NCI-H748 (cell line): ENCODE data around the gene C10orf143.
"Not testable (repeated sequence)": the region's sequence is repeated elsewhere in the genome, so short reads cannot be mapped to it uniquely, and the experiment has no call there.

Experiments
- DNase-seq: peaks from one replicate; lab custom pipeline; 2025; ENCODE audit not compliant: unreplicated experiment; lab: John Stamatoyannopoulos, UW

Gene C10orf143

DNA sequence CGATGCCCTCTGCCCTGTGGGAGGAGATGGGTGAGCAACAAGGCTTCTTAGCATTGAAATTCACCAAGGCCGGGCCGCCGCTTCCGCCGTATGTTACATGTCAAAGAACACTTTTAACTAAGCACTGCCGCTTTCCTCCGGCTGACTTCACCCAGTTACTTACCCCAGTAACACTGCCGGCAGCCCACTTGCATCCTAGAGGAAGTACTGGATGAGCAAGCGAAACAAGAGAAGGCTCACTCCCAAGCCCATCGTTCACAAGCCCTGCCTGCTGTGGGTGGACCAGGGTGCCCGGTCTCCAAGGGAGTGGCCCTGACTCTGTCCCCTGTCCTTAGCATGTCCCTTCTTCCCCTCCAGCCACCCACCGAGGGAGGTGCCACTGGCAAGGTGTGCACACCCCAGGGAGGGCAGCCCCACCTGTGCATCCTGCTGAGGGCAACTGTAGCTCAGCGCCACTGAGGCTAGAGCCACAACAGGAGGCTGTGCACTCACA, 73.4 kb downstream of the C10orf143 start:
- DNase-seq = no peak

DNA sequence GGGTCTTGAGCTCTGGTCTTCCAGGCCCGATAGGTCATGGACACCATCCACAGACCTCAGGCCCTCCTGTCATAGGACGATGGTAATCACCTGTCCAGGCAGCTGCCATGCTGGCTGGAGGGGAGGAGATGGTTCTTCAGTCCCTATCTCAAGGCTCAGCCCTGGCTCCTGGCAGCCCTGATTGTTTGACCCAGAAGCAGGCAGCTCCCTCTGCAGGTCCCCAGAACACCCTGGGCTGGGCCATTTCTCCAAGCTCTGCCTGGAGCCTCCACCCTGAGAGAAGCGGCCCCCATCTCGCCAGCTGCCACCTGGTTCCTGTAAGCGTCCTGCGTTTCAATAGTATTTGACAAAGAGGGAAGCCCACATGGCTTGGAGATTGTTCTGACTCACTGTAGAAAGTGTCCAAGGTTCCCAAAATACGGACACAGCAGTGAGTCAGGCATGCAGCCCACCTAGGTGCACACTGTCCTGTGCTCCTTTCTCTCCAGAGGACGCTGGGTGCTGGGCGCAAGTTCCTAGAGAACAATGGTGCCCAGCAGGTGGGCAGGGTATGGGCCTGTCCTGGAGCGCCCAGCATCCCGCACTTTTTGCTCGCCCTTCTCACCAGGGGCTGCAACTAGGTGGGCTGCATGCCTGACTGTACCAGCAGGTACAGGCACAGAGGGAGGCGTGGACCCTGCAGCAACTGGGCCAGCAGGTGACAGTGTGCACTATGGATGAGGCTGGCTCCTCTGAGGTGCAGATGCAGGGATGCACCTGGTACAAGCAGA, 74.1 kb downstream of the C10orf143 start:
- DNase-seq = no peak

DNA sequence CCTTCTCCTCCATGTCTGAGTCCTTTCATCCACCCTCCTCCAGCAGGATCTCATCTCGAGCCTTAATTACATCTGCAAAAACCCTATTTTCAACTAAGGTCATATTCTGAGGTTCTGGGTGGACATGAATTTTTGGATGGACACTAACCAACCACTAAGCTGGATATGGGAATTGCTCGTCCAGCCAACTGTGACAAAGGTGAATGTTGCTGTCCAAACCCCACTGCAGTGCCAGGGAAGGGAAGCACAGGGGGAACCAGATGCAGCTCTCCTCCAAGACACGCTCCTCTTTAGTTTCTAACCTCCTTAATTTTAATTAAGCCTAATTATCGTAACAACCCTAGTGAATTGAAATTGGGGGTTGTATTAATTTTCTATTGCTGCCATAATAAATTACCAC, 81.4 kb downstream of the C10orf143 start:
- DNase-seq = no peak

DNA sequence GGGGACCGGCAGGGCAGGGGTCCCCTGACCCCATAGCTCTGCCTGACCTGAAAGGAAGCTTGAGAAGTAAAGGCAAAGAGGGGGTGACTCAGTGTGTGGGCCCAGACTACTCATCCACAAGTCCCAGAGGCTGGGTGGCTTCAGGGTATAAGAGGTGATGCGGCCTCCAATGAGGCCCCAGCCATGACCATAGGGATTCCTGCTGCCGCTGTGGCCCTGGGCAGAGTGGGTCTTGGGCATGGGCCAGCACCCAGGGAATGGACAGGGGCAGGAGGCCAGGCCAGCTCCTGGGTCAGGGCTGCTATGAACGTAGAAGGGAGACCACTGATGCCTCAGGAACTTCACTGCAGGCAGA, 82.2 kb downstream of the C10orf143 start:
- DNase-seq = no peak

DNA sequence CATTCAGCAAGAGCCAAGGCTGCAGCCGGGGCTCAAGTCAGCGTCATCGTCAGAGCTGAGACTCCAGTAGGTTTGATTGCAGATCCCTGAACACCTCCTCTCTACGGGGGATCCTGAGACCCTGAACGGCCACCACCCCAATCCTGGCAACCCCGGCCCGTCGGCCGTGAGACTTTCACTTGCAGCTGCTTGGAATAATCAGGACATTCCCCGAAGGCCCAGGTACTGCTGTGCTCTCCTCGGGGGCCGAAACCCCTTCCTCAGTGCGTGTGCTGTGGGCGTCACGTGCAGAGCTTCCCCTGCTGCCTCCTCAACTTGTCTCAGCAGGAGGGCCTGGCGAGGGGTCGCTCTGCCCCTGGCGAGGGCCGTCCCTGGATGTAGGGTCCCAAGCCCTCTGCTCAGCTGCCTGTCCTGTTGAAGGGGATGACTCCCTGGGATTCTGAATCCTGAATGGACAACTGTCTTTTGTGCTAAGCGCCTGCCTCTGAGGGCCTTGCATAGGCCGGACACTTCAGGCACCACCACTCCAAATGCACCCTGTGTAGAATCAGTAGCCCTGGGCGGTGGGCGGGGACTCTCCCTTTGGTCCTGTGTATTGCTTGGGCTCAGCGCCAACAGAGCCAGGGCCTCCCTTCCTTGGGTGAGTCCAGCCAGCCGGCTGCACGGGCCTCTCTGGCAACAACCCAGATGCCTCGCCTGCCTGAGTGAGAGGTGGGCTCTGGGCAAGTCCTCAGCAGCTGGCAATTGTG, 82.7 kb downstream of the C10orf143 start:
- DNase-seq = peak; percentile 57

DNA sequence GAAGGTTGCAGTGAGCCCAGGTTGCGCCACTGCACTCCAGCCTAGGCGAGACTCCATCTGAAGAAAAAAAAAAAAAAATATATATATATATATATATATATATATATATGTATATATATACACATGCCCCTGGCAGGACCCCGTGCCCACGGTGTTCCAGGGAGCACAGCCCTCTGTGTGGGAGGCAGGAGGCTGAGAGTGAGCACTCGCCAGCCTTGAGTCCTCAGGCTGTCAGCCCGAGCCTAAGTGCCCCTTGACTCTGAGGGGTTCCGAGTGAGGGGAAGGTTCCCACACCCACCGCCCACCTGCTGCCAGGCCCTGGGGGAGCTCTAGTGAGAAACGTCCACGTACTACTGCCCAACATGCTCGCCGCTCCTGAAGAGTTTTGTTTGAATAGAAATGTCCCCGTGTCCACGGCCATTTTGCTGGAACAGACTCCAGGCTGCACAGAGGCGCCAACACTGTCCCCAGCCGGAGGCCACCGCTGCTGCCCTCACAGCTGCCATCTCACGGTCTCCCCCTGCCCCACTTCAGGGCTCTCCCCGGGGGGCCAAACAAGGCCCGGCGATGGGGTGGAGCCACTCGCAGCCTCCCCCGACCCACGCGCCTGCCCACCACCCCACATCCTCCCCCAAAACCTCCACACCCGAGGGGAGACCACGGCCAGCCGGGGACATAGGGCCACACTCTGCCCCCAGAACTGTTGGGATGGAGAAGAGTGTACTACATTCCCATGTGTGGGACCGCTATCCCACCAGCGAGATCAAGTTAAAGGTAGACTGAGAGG, 83.8 kb downstream of the C10orf143 start:
- no peak for DNase-seq

DNA sequence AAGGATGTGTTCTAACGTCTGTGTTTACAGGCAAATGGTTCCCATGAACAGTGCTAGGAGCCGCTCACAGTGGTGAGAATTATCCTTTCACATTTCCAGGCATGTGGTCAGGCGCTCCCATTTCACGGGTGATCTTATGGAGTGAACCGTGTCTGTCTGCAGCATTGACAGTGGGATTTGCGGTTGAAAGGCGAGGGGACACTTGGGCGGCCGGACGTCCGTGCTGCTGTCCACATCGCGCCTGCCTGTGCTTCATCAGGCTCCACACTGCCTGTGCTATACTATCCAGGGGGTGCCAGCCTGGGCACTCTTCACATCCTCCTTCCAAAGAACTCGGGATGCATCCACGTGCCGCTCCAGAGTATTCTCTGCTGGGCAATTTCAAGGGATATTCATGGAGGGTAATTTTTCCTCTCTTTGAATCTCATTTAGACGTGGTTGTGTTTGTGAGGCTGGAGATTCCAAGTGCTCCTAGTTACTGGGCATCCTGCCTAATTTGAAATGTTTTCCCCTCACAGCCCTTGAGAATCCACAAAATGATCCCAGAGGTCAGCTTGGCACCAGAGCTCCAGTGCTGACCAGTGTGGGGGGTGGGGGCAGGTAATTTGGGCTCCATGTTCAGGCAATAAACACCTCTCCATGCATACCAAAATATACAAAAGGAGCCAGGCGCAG, 84.7 kb downstream of the C10orf143 start:
- DNase-seq = no peak

DNA sequence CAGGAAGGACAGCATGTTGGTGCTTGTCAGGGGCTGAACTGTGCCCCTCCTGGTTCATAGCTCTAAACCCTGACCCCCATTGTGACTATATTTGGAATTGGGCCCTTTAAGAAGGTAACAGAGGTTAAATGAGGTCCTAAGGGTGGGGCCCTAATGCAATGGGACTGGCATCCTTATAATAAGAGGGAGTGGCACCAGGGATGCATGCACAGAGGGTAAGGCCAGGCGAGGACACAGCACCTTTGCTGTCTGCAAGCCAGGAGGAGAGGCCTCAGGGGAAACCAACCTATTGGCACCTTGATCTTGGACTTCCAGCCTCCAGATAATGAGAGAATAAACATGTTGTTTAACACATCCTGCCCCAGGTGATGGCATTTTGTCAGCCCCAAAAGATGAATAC, 85.3 kb downstream of the C10orf143 start:
- DNase-seq = no peak

DNA sequence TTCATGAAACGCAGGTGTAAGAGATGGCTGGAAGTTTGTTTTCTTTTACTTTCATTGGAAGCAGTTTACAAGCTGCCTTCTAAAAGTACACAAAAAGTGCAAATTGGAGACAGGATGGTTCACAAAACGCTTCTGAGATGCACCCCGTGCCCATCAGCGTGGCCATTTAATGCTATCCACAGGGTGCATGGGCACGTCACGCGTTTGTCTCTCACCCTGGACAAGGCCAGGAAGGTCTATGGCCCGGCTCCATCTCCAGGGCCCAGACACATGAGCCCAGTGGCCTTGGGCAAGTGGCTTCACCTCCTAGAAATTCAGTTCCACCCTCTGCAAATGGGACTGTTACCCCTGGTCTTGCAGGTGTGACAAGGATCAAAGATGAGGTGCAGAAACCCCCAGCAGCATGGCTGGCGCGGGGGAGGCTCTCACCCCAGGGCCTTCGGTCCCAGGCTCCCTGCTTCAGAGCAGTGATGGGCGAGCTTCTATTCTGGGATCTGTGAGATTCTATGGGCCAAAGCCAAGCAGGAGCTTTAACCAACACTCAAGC, 85.8 kb downstream of the C10orf143 start:
- no peak for DNase-seq

DNA sequence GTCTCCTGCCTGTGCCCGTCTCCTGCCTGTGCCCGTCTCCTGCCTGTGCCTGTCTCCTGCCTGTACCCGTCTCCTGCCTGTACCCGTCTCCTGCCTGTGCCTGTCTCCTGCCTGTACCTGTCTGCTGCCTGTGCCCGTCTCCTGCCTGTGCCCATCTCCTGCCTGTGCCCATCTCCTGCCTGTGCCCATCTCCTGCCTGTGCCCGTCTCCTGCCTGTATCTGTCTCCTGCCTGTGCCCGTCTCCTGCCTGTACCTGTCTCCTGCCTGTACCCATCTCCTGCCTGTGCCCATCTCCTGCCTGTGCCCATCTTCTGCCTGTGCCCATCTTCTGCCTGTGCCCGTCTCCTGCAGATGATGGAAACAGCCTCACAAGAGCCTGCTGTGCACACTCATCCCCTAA, 86.3 kb downstream of the C10orf143 start:
- DNase-seq = not testable (repeated sequence)

DNA sequence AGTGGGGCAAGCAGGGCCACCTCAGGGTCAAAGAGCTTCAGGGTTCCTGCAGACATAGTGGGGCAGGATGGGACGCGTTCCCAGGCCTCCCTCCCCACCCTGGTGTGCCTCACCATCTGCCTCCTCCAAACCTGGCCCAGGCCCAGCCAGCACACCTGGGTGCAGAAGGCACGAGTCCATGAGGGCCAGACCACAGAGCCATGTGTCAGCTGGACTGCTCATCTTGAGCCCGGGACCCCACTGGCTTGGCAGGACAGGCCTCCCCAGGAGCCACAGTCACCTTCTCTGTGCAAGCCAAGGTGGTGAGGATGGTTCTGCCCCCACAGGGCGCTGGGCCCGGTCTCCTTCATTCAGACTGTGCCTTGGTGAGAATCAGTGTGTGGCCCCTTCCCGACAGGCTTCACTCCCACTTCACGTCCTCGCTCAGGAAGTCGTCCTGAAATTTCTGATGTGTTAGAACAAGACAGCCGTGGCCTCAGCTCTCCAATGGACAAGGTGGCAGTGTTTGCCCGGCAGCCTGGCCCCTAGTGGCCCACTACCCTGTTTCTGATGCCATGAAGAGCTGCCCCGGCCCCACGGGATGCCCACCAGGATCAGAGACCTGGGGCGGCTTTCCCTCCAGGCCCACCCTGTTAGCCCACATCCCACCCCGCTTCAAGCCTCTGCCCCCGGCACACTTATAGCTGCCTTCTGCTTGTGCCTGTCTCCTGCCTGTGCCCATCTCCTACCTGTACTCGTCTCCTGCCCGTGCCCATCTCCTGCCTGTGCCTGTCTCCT, 87.0 kb downstream of the C10orf143 start:
- no peak for DNase-seq

DNA sequence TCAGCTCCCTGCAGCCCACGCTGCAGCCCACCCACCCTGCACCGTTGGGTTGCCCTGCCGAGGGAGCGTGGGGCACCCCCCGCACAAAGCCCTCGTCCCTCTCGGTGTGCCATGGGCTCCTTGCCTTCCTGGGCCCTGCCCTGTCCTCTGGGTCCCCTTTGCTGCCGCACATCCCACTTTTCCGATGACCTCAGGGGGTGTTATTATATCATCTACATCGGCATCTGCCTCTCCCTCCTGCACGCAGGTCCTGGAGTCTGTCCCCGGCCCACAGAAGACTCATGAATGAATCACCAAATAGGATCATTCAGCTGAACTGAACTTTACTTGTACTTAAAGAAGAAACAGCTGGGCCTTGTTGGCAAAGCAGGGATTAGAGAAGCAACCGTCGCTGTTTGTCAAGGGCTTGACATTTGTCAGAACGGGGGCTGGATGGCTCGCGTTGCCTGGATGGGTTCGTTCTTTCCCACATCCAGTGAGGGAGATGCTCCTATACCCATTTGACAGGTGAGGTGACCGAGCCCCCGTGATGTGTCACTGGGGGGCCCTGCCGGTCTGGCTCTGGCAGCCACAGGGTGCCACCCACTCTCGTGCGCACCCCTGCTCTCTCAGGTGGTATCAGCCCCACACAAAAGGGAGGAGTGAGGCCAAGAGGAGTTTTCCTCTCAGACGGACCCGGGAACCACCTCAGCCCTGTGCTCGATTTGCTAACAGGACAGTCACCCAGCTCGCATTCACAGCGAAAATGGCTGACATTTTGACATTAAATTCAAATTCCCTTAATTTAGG, 87.9 kb downstream of the C10orf143 start:
- DNase-seq = no peak

DNA sequence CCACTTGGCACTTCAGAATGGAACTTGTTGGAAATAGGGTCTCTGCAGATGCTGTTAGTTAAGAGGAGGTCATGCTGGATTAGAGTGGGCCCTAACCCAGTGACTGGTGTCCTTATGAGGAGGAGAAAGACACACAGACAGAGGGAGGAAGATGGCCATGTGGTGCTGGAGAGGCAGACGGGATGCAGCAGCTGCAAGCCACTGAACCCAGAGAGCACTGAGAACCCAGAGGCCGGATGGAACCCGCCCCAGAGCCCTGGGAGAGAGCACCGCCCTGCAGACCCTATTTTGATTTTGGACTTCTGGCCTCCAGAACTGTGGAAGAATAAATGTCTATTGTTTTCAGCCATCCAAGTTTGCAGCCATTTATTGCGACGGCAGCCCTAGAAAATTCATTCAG, 88.5 kb downstream of the C10orf143 start:
- DNase-seq = no peak

DNA sequence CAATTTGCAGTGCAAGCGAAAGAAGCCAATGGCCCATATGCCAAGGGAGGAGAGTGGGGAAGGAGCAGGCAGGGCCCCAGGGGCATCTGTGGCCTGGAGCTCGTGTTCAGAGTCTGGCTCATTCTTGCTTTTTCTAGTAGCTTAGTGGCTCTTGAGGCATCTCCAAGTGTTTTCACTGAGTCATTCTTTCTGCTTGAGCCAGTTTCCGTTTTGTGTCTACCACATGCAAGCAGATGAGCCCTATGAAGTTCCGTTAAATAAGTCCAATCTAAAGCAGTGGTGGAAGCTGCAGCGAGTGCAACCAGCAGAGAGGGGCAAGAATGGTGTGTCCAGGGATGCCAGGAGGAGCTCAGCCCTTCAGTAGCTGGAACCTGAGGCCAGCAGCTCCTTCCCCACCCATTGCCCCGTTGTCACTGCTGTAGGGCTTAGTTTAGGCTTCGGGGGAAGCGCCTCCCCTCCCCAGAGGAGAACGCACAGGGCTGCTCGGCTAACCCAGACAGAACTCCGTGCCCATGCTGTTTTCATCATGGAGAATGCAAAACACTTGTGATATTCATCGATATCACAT, 89.2 kb downstream of the C10orf143 start:
- no peak for DNase-seq

DNA sequence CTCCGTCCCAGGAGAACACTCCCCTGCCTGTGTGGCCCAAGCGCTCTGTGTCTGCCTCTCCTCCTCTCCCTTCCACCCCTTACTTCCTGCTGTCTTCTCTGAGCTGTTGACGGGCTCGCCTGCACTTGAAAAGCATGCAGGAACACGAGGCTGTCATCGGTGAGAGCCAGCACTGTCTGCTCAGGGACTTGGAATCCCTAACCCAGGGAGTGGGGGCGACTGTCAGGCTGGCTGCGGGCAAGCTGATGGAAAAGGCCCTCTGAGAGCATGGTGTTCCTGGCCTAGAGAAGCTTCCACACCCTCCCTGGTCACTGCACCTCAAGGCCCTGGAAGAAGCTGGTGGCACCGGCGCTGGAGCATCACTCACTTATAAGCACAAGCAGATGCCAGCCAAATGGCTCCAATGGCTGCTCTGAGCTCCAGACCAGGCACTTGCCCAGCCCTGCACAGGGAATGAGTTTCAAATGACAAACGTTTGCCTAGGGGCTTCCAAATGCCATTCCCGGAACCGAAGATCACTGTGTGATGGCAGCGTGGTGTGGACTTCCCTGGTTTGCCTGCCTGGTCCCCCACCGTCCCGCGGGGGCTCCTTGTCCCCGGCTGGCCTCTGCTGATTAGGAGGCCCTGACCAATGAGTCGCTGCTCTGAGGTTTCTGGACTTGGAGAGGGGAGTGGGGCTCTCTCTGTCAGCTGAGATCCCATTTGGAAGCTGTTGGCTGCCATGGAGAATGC, 89.8 kb downstream of the C10orf143 start:
- no peak for DNase-seq

DNA sequence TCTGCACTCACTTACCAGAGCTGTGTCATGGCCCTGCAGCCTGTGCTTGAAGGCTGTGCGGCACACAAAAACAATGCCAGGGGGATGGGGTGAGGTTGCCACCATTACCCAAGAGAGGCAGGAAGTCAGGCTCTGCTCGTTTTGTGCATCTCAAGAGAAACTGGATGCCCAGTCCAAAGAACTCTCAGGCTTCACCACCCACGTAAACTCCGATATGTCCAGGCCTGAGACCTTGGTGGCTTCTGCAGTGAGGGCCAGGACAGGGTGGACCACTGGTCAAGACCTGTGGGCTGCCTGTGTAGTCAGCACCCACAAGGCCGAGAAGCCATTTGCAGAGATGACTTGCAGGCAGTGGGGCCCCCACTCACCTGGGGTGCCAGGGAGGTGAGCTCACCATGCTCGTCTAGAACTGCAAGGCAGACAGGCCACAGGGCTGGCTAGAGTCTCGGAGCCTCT, 91.9 kb downstream of the C10orf143 start:
- DNase-seq = no peak

DNA sequence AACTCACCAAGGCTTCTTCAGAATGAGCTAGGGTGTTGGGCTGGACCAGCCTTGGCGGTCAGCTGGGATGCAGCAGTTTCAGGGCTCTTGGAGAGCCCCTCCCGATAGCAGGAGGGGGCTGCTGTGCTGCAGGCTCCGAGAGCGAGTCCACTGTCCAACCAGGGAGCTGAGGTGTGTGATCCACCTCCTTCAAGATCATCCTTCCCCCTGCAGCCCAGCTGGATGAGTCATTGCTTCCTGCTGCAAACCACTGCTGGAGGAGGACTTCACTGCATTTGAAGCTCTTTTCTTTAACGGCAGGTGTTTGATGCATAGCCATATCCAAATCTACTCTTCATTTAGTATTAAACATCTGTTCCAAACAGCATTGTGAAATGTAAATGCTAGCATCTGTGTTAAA, 92.4 kb downstream of the C10orf143 start:
- DNase-seq = no peak

DNA sequence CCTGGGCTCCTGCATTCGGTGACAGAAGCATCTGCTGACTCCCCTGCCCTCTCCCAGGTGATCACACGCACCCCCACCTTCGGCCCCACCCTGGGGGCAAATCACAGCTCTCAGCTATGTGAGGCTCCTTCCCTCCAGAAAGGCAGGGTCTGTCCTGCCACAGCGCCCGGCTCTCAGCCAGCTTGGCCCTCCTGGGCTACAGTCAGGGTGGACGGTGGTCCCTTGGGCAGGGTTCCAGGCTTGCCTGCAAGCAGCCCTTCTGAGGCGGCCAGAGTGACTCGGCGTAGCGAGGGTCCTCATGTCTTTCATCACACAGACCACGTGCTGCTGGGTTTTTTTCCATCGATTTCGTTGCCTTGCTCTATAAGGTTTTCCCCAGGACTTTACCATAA, 93.0 kb downstream of the C10orf143 start:
- no peak for DNase-seq
